Retina (tissue), 1 donor: ENCODE results near the gene STK32C.

Experiments used
- DNase-seq: peaks from one replicate; pipeline ENCODE4 v3.0.0-alpha.2; 2016

The STK32C gene

GRCh38 chr10:132242103-132242840 lies 65.5 kb downstream of the STK32C start:
- no peak for DNase-seq

DNA sequence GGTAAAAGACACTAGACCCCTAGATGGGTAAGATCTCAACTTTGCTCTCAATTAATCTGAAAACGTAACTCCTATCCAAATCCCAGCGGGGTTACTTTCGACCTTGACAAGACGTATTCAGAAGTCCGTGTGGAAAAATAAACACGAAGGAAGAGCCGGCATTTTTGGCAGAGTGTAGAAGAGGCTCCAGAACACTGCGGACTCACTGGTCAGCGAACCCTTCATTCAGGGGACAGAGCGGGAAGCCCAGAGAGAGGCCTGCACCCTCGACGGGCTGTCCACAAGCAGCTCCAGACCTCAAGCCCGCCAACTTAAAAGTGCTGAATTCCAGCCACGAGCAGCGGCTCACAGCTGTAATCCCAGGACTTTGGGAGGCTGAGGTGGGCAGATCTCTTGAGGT lies 66.3 kb downstream of the STK32C start:
- DNase-seq: peak; percentile 19

GRCh38 chr10:132241086-132241485 lies 66.7 kb downstream of the STK32C start:
- no peak for DNase-seq

GRCh38 chr10:132240581-132240980 lies 67.2 kb downstream of the STK32C start:
- no peak for DNase-seq

DNA sequence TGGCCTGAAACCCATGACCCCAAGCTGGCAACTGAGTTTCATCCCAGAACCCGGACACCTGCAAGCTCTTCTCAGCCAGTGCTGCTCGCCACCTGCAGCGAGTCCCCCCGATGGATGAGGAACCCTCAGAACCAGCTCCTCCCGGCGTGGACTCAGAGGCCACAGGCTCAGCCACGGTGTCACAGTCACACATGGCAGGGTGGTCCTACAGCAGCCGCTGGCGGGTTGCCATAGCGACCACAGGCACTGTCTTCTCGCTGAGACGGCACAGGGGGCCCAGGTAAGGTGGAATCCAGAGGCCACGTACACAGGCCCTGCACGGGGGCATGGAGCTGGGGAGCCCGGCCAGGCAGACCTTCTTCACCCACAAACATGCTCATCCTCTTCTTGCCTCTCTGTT lies 67.6 kb downstream of the STK32C start:
- peak; percentile 60 for DNase-seq

GRCh38 chr10:132239126-132240031 lies 68.4 kb downstream of the STK32C start:
- DNase-seq: peak; percentile 65

DNA sequence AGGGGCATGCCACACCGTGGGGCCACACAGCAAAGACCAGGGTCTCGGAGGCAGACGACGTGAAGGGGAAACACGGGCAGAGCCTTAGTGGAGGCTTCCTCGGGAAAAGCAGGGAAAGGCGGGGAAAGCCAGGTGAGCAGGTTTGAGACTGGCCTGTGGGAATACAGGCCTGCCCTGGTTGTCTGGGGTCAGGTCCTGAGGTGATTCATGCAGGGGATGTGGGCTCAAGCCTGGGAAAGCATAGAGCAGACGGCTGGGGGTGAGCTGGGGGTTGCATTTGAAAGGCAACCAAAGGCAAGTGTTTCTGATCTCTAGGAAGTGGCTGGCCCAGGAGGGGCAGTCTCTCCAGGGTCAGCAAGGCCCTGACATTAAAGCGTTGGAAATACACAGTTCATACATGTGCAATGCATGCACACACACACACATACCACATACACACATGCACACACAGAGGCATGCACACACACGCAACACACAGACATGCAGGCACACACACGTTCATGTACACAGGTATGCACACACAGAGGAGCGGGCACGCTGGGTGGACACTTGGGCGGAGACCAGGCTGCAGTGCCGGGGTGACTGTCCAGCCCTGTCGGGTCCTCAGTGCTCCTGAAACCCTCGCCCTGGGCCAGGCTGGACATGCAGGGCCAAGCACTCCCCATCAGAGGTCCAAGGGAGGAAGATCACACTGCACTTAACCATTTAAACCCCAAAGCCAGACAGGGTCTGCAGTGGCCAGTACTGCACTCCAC lies 69.2 kb downstream of the STK32C start:
- no peak for DNase-seq

DNA sequence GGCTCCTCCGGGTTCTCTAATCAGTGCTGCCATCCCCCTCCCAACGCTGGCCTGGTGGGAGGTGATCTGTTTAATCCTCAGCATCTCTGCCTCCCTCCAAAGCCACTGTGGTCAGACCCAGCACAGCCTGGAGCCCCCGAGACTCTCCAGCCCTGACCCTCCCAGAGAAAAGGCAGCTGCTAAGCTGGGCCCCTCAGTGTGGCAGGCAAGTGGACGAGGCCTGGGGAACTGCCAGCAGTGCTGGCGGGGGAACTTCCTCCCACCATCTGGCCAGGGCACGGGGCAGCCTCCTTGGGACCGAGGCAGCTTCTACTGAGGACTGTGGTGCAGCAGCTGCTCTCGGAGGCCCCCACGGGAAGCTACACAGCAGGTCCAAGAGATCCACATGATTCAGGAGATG lies 69.9 kb downstream of the STK32C start:
- DNase-seq: peak; percentile 74

DNA sequence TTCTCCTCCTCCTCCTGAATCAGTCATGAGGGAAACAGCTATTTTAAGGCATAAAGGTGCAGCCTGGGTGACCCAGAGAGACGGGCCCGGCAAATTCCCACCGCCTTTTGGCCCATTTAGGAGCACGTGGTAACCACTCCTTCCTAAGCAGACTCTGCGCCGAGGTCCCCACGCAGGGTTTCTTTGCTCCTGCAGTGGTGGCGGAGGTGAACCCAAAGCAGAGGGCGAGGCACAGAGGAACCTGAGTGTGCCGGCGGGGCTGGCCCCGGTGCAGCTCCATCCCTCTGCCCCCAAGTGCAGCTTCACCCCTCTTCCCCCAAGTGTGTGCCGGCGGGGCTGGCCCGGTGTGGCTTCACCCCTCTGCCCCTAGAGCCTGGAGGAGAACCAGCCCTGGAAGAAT lies 70.4 kb downstream of the STK32C start:
- DNase-seq: no peak

GRCh38 chr10:132236881-132237280 lies 70.9 kb downstream of the STK32C start:
- no peak for DNase-seq

GRCh38 chr10:132236161-132236560 lies 71.6 kb downstream of the STK32C start:
- DNase-seq: no peak

DNA sequence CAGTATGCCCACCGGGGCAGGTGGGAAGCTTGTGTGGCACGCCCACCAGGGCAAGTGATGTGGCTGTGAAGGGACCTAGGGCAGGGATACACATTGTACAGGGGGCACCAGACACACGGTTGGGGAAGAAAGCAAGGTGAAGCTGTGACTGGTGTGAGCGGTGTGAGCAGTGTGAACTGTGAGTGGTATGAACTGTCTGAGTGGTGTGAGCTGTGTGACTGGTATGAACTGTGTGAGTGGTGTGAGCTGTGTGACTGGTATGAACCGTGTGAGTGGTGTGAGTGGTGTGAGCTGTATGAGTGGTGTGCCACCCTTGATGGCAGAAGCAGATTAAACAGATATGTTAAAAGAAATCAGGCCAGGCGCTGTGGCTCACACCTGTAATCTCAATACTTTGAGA lies 72.9 kb downstream of the STK32C start:
- DNase-seq: no peak

DNA sequence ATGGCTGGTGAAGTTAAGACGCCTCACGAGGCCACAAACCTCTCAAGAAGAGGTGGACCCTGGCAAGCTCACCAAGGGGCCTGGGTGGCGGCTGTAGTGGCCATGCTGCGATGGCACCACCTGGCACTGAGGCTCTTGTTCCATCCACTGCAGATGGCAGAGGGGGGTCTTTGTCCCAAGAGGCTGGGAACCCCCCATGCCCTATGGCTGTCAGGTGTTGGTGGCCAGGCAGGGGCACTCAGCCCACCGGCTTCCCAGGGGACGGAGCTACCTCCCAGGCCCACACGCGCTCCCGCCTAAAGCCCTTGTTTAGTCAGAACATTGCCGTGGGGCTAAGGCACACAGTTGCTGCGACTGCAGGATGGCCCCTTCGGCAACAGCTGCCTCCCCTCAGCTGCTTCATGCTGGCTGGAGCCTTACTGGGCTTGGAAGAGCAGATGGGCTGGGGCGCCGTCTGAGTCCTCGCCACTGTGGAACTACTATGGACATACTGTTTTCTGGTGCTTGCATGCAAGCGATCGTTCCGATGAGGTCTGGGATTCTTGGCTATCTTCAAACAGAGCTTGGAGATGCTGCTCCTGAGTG lies 74.2 kb downstream of the STK32C start:
- no peak for DNase-seq

DNA sequence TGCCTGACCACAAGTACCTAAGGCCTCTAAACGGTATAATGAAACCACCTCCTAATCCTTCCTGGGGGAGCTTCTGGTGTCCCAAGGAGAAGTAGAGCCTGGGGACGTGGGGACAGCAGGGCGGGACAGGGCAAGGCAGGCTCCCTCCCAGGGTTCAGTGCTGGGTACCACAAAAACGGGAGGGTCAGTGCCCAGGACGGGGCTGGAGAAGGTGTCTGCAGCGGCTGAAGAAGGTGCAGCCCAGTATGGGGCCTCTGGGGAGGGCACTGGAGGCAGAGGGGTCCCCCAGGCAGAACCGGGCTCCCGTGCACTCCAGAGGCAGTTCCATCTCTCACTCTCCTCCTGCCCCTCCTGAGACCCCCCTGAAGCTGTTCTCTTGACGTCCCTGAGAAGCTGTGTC lies 74.8 kb downstream of the STK32C start:
- no peak for DNase-seq

GRCh38 chr10:132232023-132232951 lies 75.5 kb downstream of the STK32C start:
- DNase-seq: no peak

DNA sequence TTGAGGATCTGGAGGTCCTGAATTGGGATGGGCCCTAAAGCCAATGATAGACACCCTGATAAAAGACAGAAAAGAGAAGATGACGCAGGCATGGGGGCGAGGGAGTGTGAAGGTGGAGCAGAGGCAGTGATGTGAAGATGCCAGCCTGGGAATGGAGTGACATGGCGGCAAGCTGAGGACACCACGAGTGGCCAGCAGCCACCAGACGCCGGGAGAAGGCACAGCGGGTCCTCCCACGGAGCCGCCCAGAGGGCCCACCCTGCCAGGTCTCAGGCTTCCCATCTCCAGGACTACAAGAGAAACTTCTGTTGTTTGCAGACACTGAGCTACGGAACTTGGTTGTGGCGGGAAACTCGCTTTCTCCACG lies 76.1 kb downstream of the STK32C start:
- DNase-seq: no peak

DNA sequence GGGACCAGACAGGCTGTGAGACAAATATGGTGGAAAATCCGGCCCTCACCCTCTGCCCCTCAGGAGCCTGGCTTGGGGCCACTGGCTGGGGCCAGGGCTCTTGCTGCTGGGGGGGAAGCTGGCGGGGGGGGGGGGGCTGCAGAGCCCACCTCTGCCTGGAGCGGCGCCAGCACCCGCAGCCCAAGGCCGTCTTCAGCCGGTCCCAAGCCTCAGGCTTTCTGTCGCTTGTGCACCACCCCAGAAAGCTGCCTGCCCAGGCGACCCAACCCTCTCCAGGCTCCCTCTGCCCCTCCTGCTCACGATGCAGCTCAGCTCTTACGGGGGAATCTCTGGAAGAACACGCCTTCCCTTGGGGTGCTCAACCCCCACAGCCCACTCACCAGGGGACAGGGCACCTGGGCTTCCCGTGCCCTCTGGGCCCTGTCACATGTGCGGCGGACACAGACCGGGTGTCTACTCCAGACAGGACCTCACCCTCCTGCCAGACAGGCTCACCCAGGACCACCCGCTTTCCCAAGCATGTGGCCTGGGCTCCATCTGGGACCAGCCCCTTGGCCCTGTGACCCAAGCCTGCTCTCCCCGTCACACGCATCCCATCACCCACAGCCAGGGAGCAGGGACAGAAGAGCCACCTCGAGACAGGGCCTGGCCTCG lies 77.1 kb downstream of the STK32C start:
- DNase-seq: no peak

DNA sequence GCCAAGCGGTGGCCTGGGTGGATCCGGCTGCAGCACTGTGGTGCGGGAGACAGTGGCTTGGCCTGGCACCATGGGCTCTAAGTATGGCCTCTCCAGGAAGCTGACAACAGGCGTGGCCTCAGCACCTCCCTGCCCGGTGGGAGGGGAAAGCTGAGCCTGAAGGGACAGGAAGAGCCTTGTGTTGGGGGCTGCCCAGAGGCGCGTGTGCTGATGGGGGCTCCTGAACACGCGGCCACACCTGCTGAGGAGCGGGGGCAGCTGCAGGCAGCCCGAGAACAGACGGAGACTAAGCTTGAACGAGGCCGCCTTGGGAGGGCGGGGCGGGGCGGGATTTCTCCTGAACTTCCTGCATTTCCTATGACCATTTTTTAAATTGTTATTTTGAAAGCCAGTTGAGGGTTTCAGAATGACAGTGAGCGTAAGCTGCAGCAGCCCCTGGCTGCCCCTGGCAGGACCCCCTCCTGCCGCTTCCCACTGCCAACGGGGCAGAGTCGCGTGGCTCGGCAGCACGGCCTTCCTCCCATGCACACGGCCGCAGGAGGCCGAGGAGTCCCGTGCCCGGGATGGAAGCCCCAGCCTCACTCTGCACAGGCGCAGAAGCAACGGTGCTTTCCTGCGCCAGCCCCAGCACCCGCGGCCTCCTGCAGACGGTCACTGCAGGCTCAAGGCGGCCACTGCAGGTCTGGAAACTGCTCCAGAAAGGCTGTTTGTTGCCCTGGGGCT lies 77.8 kb downstream of the STK32C start:
- DNase-seq: peak; percentile 58

GRCh38 chr10:132229096-132229495 lies 78.7 kb downstream of the STK32C start:
- no peak for DNase-seq

DNA sequence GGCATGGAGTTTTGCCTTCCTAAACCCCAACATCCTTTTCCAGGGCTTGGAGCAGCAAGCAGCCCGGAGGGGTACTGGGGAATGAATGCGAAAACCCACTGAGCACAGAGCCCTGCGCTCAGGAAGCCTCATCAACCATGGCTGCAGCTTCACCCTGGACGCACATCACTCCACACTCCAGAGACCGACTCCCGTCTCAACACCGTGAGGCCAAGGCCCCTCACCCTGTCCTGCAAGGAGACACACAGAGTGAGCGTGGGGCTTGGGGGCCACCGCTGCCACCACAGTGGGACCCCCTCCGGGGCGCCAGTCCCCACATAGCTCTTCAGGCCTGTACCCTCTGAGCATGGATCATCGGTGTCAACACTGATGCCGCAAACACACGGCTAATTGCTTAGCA lies 79.1 kb downstream of the STK32C start:
- DNase-seq: no peak
